ENCODE data around the gene SIX3. TPM values are rescaled to one million over a fixed set of nuclear protein-coding genes. Genes with fewer than 3 reads are reported as not detected.

The SIX3 gene
- polyA plus RNA-seq, 1 donor, result not detected

GRCh38 chr2:44943693-44944101 lies 2.2 kb downstream of the SIX3 start:
- H3K27ac ChIP-seq (ENCODE audit: low read length), result no peak overlapping the region
- WGBS (ENCODE audit: insufficient coverage, low lambda C conversion rate), result no CpG with 5 or more reads among the region's 10 CpGs
- no peaks in the 10 kb centered on the region for H3K36me3 ChIP-seq (ENCODE audit: control insufficient read depth, insufficient read depth, low read length)
- no peak overlapping the region for H3K4me3 ChIP-seq (ENCODE audit: low read length)
- no peak for DNase-seq
- peaks cover 19% of the 10 kb centered on the region for H3K9me3 ChIP-seq (ENCODE audit: control insufficient read depth, low read depth, low read length)
- H3K27me3 ChIP-seq (ENCODE audit: control insufficient read depth, insufficient read depth, low read length), result peaks cover 100% of the 10 kb centered on the region
- H3K4me1 ChIP-seq (ENCODE audit: control insufficient read depth, insufficient read depth, low read length), result no peaks in the 10 kb centered on the region

GRCh38 chr2:44944102-44944951 lies 2.8 kb downstream of the SIX3 start:
- no peak for DNase-seq
- peaks cover 19% of the 10 kb centered on the region for H3K9me3 ChIP-seq (ENCODE audit: control insufficient read depth, low read depth, low read length)
- no peak overlapping the region for H3K4me3 ChIP-seq (ENCODE audit: low read length)
- H3K36me3 ChIP-seq (ENCODE audit: control insufficient read depth, insufficient read depth, low read length), result no peaks in the 10 kb centered on the region
- no peaks in the 10 kb centered on the region for H3K4me1 ChIP-seq (ENCODE audit: control insufficient read depth, insufficient read depth, low read length)
- 0% methylated on average over 1 of the region's 62 CpGs for WGBS (ENCODE audit: insufficient coverage, low lambda C conversion rate)
- H3K27me3 ChIP-seq (ENCODE audit: control insufficient read depth, insufficient read depth, low read length), result peaks cover 100% of the 10 kb centered on the region
- H3K27ac ChIP-seq (ENCODE audit: low read length), result no peak overlapping the region

- H3K9me3 ChIP-seq (ENCODE audit: control insufficient read depth, low read depth, low read length), result peaks cover 17% of the 10 kb centered on the region
- no peaks in the 10 kb centered on the region for H3K4me1 ChIP-seq (ENCODE audit: control insufficient read depth, insufficient read depth, low read length)
- no peak overlapping the region for H3K27ac ChIP-seq (ENCODE audit: low read length)
- no peak overlapping the region for H3K4me3 ChIP-seq (ENCODE audit: low read length)
- peaks cover 100% of the 10 kb centered on the region for H3K27me3 ChIP-seq (ENCODE audit: control insufficient read depth, insufficient read depth, low read length)
- WGBS (ENCODE audit: insufficient coverage, low lambda C conversion rate), result 4% methylated on average over 11 of the region's 18 CpGs
- no peak for DNase-seq
- no peaks in the 10 kb centered on the region for H3K36me3 ChIP-seq (ENCODE audit: control insufficient read depth, insufficient read depth, low read length)
Measured at GRCh38 chr2:44944952-44945612, 3.6 kb downstream of the SIX3 start.

GRCh38 chr2:44945676-44946371 lies 4.3 kb downstream of the SIX3 start:
- H3K27ac ChIP-seq (ENCODE audit: low read length), result no peak overlapping the region
- H3K9me3 ChIP-seq (ENCODE audit: control insufficient read depth, low read depth, low read length), result peaks cover 17% of the 10 kb centered on the region
- no peaks in the 10 kb centered on the region for H3K4me1 ChIP-seq (ENCODE audit: control insufficient read depth, insufficient read depth, low read length)
- H3K36me3 ChIP-seq (ENCODE audit: control insufficient read depth, insufficient read depth, low read length), result no peaks in the 10 kb centered on the region
- WGBS (ENCODE audit: insufficient coverage, low lambda C conversion rate), result 22% methylated on average over 3 of the region's 16 CpGs
- peaks cover 100% of the 10 kb centered on the region for H3K27me3 ChIP-seq (ENCODE audit: control insufficient read depth, insufficient read depth, low read length)
- no peak overlapping the region for H3K4me3 ChIP-seq (ENCODE audit: low read length)
- no peak for DNase-seq

- no peak overlapping the region for H3K27ac ChIP-seq (ENCODE audit: low read length)
- H3K27me3 ChIP-seq (ENCODE audit: control insufficient read depth, insufficient read depth, low read length), result peaks cover 100% of the 10 kb centered on the region
- WGBS (ENCODE audit: insufficient coverage, low lambda C conversion rate), result no CpG with 5 or more reads among the region's 11 CpGs
- H3K4me3 ChIP-seq (ENCODE audit: low read length), result no peak overlapping the region
- no peaks in the 10 kb centered on the region for H3K36me3 ChIP-seq (ENCODE audit: control insufficient read depth, insufficient read depth, low read length)
- no peaks in the 10 kb centered on the region for H3K4me1 ChIP-seq (ENCODE audit: control insufficient read depth, insufficient read depth, low read length)
- no peak for DNase-seq
- peaks cover 14% of the 10 kb centered on the region for H3K9me3 ChIP-seq (ENCODE audit: control insufficient read depth, low read depth, low read length)
Measured at GRCh38 chr2:44946372-44947027, 5.0 kb downstream of the SIX3 start.

- Histone ChIP-seq H3K4me3 (ENCODE audit: low read length) (no peak overlapping the region), H3K4me1 (ENCODE audit: control insufficient read depth, insufficient read depth, low read length) (no peaks in the 10 kb centered on the region), H3K36me3 (ENCODE audit: control insufficient read depth, insufficient read depth, low read length) (no peaks in the 10 kb centered on the region), H3K27me3 (ENCODE audit: control insufficient read depth, insufficient read depth, low read length) (peaks cover 100% of the 10 kb centered on the region), H3K27ac (ENCODE audit: low read length) (no peak overlapping the region), H3K9me3 (ENCODE audit: control insufficient read depth, low read depth, low read length) (peaks cover 11% of the 10 kb centered on the region)
- no CpG with 5 or more reads among the region's 5 CpGs for WGBS (ENCODE audit: insufficient coverage, low lambda C conversion rate)
- no peak for DNase-seq
Measured at GRCh38 chr2:44947028-44947375, 5.5 kb downstream of the SIX3 start.

GRCh38 chr2:44948565-44949328 lies 7.2 kb downstream of the SIX3 start:
- DNase-seq, result no peak
- peaks cover 100% of the 10 kb centered on the region for H3K27me3 ChIP-seq (ENCODE audit: control insufficient read depth, insufficient read depth, low read length)

GRCh38 chr2:44949329-44950151 lies 8.0 kb downstream of the SIX3 start:
- Histone ChIP-seq H3K27me3 (ENCODE audit: control insufficient read depth, insufficient read depth, low read length) (peaks cover 100% of the 10 kb centered on the region), H3K36me3 (ENCODE audit: control insufficient read depth, insufficient read depth, low read length) (no peaks in the 10 kb centered on the region), H3K27ac (ENCODE audit: low read length) (no peak overlapping the region), H3K9me3 (ENCODE audit: control insufficient read depth, low read depth, low read length) (peaks cover 7% of the 10 kb centered on the region), H3K4me3 (ENCODE audit: low read length) (no peak overlapping the region), H3K4me1 (ENCODE audit: control insufficient read depth, insufficient read depth, low read length) (peaks cover 10% of the 10 kb centered on the region)
- WGBS (ENCODE audit: insufficient coverage, low lambda C conversion rate), result 0% methylated on average over 2 of the region's 54 CpGs
- no peak for DNase-seq

More at GRCh38 chr2:44948565-44949328, 7.2 kb downstream of the SIX3 start:
- H3K4me3 ChIP-seq (ENCODE audit: low read length), result no peak overlapping the region
- no CpG with 5 or more reads among the region's 18 CpGs for WGBS (ENCODE audit: insufficient coverage, low lambda C conversion rate)
- H3K4me1 ChIP-seq (ENCODE audit: control insufficient read depth, insufficient read depth, low read length), result peaks cover 10% of the 10 kb centered on the region
- H3K36me3 ChIP-seq (ENCODE audit: control insufficient read depth, insufficient read depth, low read length), result no peaks in the 10 kb centered on the region
- no peak overlapping the region for H3K27ac ChIP-seq (ENCODE audit: low read length)
- peaks cover 13% of the 10 kb centered on the region for H3K9me3 ChIP-seq (ENCODE audit: control insufficient read depth, low read depth, low read length)

GRCh38 chr2:44950646-44951045 lies 9.1 kb downstream of the SIX3 start:
- Histone ChIP-seq H3K27me3 (ENCODE audit: control insufficient read depth, insufficient read depth, low read length) (peaks cover 100% of the 10 kb centered on the region), H3K4me3 (ENCODE audit: low read length) (no peak overlapping the region), H3K27ac (ENCODE audit: low read length) (no peak overlapping the region), H3K9me3 (ENCODE audit: control insufficient read depth, low read depth, low read length) (peaks cover 11% of the 10 kb centered on the region), H3K36me3 (ENCODE audit: control insufficient read depth, insufficient read depth, low read length) (no peaks in the 10 kb centered on the region), H3K4me1 (ENCODE audit: control insufficient read depth, insufficient read depth, low read length) (peaks cover 16% of the 10 kb centered on the region)
- 33% methylated on average over 1 of the region's 3 CpGs for WGBS (ENCODE audit: insufficient coverage, low lambda C conversion rate)
- DNase-seq, result no peak

Data from large intestine (tissue), 3 donors.